ENCODE data around the gene PPIL6. TPM values are rescaled to one million over a fixed set of nuclear protein-coding genes. Genes with fewer than 3 reads are reported as not detected.

The PPIL6 gene
- total RNA-seq, 1 experiment from 2014 or later = not detected

DNA sequence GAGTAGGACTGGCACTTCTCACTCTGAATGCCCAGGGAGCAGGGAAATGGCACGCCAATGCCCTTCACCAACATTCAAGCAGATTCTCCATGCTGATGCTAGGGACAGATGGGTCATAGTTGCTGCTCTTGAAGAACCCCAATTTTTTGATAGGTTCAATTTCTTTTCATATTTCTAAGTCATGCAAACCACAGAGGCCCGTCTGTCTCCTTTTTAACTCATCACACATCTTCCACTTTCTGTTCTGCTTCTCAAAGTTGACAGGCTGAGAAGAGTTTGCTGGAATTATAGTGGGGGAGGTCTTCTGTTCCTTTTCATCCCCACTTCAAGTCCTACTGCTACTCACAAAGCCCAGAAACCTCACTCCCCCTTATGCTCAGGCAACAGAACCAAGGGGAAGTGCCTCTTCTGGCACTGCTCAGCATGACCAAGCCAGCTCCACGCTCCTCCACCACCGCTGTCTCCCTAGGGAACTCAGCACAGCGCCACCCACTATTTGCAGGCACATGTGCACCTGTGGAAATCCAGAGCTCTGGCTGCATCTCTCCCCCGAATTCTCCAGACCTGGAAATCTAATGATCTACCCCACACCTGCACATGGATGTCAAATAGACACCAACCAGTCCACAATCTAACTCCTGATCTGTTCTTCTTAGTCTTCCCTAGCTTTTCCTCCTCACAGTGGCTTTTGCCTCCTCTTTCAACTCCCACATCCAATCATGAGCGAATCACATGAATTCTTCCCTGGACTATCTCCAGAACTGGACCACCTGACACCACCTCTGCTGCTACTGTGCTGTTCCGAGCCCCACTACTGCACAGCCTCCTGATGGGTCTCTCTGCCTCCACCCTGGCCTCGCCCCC, 31.9 kb upstream of the PPIL6 start:
- intact Hi-C loops (cut with micrococcal nuclease; ENCODE audit: unreplicated experiment) = no loop called here
- Histone ChIP-seq H3K9me3 (no peaks in the 10 kb centered on the region), H3K27me3 (replicated peaks; ENCODE audit: control insufficient read depth, insufficient read depth, low read length) (no peaks in the 10 kb centered on the region), H3K36me3 (ENCODE audit: control insufficient read depth, insufficient read depth, low read length) (peaks cover 2% of the 10 kb centered on the region; the same call in 1 of the 2 replicates), H3K4me3 (ENCODE audit: low read depth, low read length) (no peak overlapping the region), H3K4me1 (peaks cover 1% of the 10 kb centered on the region; the same call in 1 of the 2 replicates)
- no peak for DNase-seq
- Mint-ChIP-seq H3K27me3 (ENCODE audit: insufficient read depth, unreplicated experiment) (no peaks in the 10 kb centered on the region), H3K36me3 (ENCODE audit: insufficient read depth, unreplicated experiment) (peaks cover 49% of the 10 kb centered on the region), H3K27ac (ENCODE audit: unreplicated experiment) (no peak overlapping the region), H3K4me1 (ENCODE audit: low read depth, unreplicated experiment) (peaks cover 12% of the 10 kb centered on the region), H3K4me3 (ENCODE audit: unreplicated experiment) (no peak overlapping the region), H3K9me3 (ENCODE audit: unreplicated experiment) (no peaks in the 10 kb centered on the region)
- ChIA-PET CTCF (no interaction called here), POLR2A (no interaction called here)
- BruUV-seq (replicated peaks) = no TSS peak
- TF ChIP-seq, protein P1, sequence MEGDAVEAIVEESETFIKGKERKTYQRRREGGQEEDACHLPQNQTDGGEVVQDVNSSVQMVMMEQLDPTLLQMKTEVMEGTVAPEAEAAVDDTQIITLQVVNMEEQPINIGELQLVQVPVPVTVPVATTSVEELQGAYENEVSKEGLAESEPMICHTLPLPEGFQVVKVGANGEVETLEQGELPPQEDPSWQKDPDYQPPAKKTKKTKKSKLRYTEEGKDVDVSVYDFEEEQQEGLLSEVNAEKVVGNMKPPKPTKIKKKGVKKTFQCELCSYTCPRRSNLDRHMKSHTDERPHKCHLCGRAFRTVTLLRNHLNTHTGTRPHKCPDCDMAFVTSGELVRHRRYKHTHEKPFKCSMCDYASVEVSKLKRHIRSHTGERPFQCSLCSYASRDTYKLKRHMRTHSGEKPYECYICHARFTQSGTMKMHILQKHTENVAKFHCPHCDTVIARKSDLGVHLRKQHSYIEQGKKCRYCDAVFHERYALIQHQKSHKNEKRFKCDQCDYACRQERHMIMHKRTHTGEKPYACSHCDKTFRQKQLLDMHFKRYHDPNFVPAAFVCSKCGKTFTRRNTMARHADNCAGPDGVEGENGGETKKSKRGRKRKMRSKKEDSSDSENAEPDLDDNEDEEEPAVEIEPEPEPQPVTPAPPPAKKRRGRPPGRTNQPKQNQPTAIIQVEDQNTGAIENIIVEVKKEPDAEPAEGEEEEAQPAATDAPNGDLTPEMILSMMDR (IDR thresholded peaks at IDR 0.05; ENCODE audit: insufficient read depth in 1 of 2, low read depth in 1 of 2, low read length in 1 of 2, severe bottlenecking in 1 of 2, unreplicated experiment in 1 of 2) = no peak

DNA sequence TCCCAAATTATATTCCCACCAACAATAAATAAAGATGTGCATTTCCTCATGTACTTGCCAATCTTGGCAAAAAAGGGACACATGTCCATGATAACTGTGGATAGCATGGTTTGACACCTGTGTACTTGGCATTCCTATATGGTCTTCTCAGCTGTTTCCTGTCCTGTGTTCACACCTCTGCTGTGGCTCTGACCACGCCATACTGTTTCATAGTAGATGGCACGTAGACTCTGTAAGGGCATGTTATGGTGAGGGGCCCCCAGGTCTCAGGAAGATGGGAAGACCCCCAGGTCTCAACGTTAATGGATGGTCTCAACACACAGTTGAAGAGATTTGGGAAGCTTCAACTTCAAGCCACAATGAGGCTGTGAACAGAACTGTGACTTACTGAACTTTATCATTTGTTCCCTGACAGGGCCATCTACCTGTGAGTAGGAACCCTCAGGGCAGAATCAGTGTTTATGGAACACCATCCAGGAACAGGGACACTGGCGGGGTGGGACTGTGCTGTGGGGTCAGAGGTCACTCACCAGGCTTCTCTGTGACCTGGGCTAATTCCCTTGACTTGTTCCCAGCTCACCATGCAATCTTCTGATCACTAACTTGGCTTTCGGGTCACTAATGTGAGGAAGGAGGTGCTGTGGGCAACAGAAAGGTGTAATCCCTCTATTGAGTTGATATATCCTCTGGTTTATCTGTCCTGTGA, 30.8 kb upstream of the PPIL6 start:
- Histone ChIP-seq H3K4me3 (ENCODE audit: low read depth, low read length) (no peak overlapping the region), H3K36me3 (ENCODE audit: control insufficient read depth, insufficient read depth, low read length) (peaks cover 2% of the 10 kb centered on the region; the same call in 1 of the 2 replicates), H3K9me3 (no peaks in the 10 kb centered on the region), H3K4me1 (no peaks in the 10 kb centered on the region), H3K27me3 (replicated peaks; ENCODE audit: control insufficient read depth, insufficient read depth, low read length) (no peaks in the 10 kb centered on the region)
- peaks cover 58% of the 10 kb centered on the region for H3K36me3 Mint-ChIP-seq (ENCODE audit: insufficient read depth, unreplicated experiment)
- H3K9me3 Mint-ChIP-seq (ENCODE audit: unreplicated experiment) = no peaks in the 10 kb centered on the region
- H3K27ac Mint-ChIP-seq (ENCODE audit: unreplicated experiment) = no peak overlapping the region
- no TSS peak for BruUV-seq (replicated peaks)
- H3K4me3 Mint-ChIP-seq (ENCODE audit: unreplicated experiment) = no peak overlapping the region
- TF ChIP-seq, protein P1 (IDR thresholded peaks at IDR 0.05; ENCODE audit: insufficient read depth in 1 of 2, low read depth in 1 of 2, low read length in 1 of 2, severe bottlenecking in 1 of 2, unreplicated experiment in 1 of 2) = no peak
- POLR2A ChIA-PET = no interaction called here
- no peaks in the 10 kb centered on the region for H3K27me3 Mint-ChIP-seq (ENCODE audit: insufficient read depth, unreplicated experiment)
- DNase-seq = no peak
- H3K4me1 Mint-ChIP-seq (ENCODE audit: low read depth, unreplicated experiment) = peaks cover 11% of the 10 kb centered on the region
- CTCF ChIA-PET = no interaction called here
- intact Hi-C loops (cut with micrococcal nuclease; ENCODE audit: unreplicated experiment) = no loop called here

DNA sequence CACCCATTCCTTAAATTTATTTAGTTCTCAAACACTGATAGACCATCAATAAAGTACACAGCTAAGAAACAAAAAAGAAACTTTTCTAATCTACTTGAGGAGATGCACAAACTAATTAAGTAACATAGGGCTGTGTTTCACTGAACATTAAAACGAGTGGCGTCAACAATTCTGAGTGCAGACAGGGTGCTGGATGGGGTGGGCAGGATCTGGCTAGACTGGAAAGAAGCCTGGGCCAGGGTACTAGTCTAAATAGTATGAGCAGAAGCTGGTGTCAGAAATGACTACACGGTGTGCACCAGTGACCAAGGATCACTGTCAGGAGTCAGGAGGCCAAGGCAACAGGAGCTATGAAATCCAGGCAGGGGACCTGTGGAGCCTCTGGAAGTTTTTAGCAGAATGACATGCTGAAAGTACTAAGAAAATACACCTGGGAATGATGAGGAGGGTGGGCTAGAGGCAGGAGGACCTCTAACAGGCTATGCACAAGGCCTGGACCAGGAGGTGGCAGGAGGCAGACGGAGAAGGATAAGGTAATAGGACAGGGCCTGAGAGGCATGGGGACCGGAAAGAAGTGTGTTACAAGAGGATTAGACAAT, 29.3 kb upstream of the PPIL6 start:
- POLR2A ChIA-PET = interaction anchor here (0.6 kb wide), 1 partner anchor 17 kb away, joined by 3 read pairs; no protein-coding TSS in a partner anchor
- intact Hi-C loops (cut with micrococcal nuclease; ENCODE audit: unreplicated experiment) = no loop called here
- Mint-ChIP-seq H3K9me3 (ENCODE audit: unreplicated experiment) (no peaks in the 10 kb centered on the region), H3K27ac (ENCODE audit: unreplicated experiment) (no peak overlapping the region), H3K4me3 (ENCODE audit: unreplicated experiment) (no peak overlapping the region), H3K4me1 (ENCODE audit: low read depth, unreplicated experiment) (no peaks in the 10 kb centered on the region), H3K36me3 (ENCODE audit: insufficient read depth, unreplicated experiment) (peaks cover 54% of the 10 kb centered on the region), H3K27me3 (ENCODE audit: insufficient read depth, unreplicated experiment) (no peaks in the 10 kb centered on the region)
- BruUV-seq (replicated peaks) = no TSS peak
- Histone ChIP-seq H3K4me1 (no peaks in the 10 kb centered on the region), H3K27me3 (replicated peaks; ENCODE audit: control insufficient read depth, insufficient read depth, low read length) (no peaks in the 10 kb centered on the region), H3K4me3 (ENCODE audit: low read depth, low read length) (no peak overlapping the region), H3K9me3 (no peaks in the 10 kb centered on the region), H3K36me3 (ENCODE audit: control insufficient read depth, insufficient read depth, low read length) (peaks cover 5% of the 10 kb centered on the region; the same call in 1 of the 2 replicates)
- DNase-seq = no peak
- CTCF ChIA-PET = no interaction called here
- TF ChIP-seq, protein P1 (IDR thresholded peaks at IDR 0.05; ENCODE audit: insufficient read depth in 1 of 2, low read depth in 1 of 2, low read length in 1 of 2, severe bottlenecking in 1 of 2, unreplicated experiment in 1 of 2) = no peak
